Measurements from ENCODE around the gene BCKDHA.

Gene BCKDHA

GRCh38 chr19:41371541-41371940 lies 26.1 kb upstream of the BCKDHA start:
- no peak overlapping the region for H3K4me3 ChIP-seq (replicated peaks; ENCODE audit: low read depth, low read length)
- H3K36me3 ChIP-seq (ENCODE audit: control insufficient read depth, insufficient read depth, low read length): no peaks in the 10 kb centered on the region
- TF ChIP-seq CTCF (IDR thresholded peaks at IDR 0.05; ENCODE audit: insufficient read depth, low read length, poor library complexity, severe bottlenecking): no peak
- H3K27me3 ChIP-seq (replicated peaks; ENCODE audit: control insufficient read depth, insufficient read depth, low read length): no peaks in the 10 kb centered on the region
- DNase-seq (ENCODE audit: extremely low read depth, insufficient read length): no peak

DNA sequence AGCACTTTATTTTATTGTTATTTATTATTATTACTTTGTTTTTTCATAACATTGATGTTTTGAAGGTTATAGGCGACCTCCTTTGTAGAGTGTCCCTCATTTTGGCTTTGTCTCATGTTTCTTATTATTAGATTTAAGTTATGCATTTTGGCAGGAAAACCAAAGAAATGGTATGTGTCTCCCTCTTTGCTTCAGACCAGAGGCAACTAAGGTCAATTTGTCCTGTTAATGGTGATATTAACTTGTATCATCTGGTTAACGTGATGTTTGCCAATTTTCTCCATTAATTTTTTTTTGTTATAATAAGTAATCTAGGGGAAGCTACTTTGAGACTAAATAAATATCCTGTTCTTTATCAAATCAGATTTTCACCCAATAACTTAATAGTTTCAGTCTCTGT lies 25.1 kb upstream of the BCKDHA start:
- Histone ChIP-seq H3K4me3 (replicated peaks; ENCODE audit: low read depth, low read length) (no peak overlapping the region), H3K36me3 (ENCODE audit: control insufficient read depth, insufficient read depth, low read length) (no peaks in the 10 kb centered on the region), H3K27me3 (replicated peaks; ENCODE audit: control insufficient read depth, insufficient read depth, low read length) (no peaks in the 10 kb centered on the region)
- DNase-seq (ENCODE audit: extremely low read depth, insufficient read length): no peak
- no peak for TF ChIP-seq CTCF (IDR thresholded peaks at IDR 0.05; ENCODE audit: insufficient read depth, low read length, poor library complexity, severe bottlenecking)

DNA sequence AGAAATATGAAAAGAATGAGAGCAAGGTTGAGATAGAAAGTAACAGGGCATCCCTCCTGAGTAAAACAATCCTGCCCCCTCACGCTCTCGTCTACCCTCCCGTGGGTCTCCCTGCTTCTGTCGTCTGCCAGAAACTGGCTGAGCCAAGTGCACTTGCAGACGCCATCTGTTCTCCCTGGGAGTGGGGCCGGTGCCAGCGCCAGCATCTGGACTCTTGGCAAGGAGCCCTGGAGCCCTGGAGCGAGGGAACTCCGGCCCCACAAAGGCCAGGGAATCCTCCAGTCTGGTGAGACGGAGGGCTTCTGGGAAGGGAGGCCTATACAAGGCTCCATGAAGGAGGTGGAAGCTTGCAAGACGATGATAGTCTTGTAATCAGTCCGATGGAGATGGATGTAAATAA lies 23.6 kb upstream of the BCKDHA start:
- H3K27me3 ChIP-seq (replicated peaks; ENCODE audit: control insufficient read depth, insufficient read depth, low read length): no peaks in the 10 kb centered on the region
- DNase-seq (ENCODE audit: extremely low read depth, insufficient read length): no peak
- no peaks in the 10 kb centered on the region for H3K36me3 ChIP-seq (ENCODE audit: control insufficient read depth, insufficient read depth, low read length)
- no peak for TF ChIP-seq CTCF (IDR thresholded peaks at IDR 0.05; ENCODE audit: insufficient read depth, low read length, poor library complexity, severe bottlenecking)
- no peak overlapping the region for H3K4me3 ChIP-seq (replicated peaks; ENCODE audit: low read depth, low read length)

GRCh38 chr19:41376241-41376997 lies 21.2 kb upstream of the BCKDHA start, which contains the start of gene TMEM91:
TSS of gene TMEM91 (plus strand) at chr19:41376533. CDS start at chr19:41378310, 1,777 bp downstream.
- no peak for TF ChIP-seq CTCF (IDR thresholded peaks at IDR 0.05; ENCODE audit: insufficient read depth, low read length, poor library complexity, severe bottlenecking)
- H3K36me3 ChIP-seq (ENCODE audit: control insufficient read depth, insufficient read depth, low read length): no peaks in the 10 kb centered on the region
- H3K4me3 ChIP-seq (replicated peaks; ENCODE audit: low read depth, low read length): no peak within 1 kb of the TSS
- no peaks in the 10 kb centered on the region for H3K27me3 ChIP-seq (replicated peaks; ENCODE audit: control insufficient read depth, insufficient read depth, low read length)
- no peak for DNase-seq (ENCODE audit: extremely low read depth, insufficient read length)

- DNase-seq (ENCODE audit: extremely low read depth, insufficient read length): no peak
- Histone ChIP-seq H3K27me3 (replicated peaks; ENCODE audit: control insufficient read depth, insufficient read depth, low read length) (no peaks in the 10 kb centered on the region), H3K4me3 (replicated peaks; ENCODE audit: low read depth, low read length) (no peak overlapping the region), H3K36me3 (ENCODE audit: control insufficient read depth, insufficient read depth, low read length) (no peaks in the 10 kb centered on the region; the same call in 1 of the 2 replicates)
- TF ChIP-seq CTCF (IDR thresholded peaks at IDR 0.05; ENCODE audit: insufficient read depth, low read length, poor library complexity, severe bottlenecking): no peak
Measured at GRCh38 chr19:41376998-41377365, 20.6 kb upstream of the BCKDHA start.
